ENCODE data around the gene GJD4.

The GJD4 gene

DNA sequence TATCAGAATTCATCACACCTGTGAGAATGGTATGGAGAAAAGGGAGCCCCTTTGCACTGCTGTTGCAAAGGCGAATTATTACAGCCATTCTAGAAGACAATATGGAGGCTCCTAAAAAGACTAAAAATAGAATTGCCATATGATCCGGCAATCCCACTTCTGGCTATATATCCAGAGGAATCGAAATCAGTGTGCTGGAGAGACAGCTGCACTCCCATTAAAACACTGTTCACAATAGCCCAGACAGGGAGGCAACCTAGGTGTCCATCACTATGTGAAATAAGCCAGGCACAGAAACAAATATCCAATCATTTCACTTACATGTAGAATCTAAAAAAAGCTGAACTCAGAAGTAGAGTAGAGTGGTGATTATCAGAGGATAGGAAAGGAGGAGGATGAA lies 26.0 kb upstream of the GJD4 start:
- no peak for DNase-seq (ENCODE audit: low spot score)

DNA sequence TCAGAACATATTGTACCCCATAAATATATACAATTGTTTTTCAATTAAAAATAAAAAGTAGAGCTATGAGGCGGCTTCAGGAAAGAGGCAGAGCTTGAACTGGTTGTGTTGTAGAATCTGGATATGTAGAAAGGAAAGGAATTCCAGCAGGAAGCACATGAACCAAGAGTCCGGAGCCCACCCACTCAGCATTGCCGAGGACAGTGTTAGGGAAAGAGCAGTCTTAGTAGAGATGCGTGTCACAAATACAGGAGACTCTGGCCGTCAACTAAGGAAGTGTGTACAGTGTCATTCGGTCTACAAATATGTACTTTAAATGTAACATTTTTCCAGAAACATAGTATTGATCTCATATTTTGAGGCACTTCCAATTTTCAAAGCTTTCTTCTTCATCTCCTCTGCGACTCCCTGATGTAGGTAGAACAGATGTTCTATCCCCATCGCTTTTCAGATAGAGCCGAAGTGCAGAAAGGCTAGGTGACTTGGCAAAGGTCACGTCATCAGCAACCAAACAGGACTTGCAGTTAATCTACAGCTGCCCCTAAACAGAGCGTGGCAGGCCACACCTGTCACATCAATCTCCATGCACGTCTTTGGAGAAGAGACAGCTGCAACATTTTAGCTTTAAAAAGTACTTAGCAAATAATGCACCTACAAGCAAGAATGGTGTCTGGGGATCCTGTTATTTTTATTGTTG lies 25.3 kb upstream of the GJD4 start:
- no peak for DNase-seq (ENCODE audit: low spot score)

DNA sequence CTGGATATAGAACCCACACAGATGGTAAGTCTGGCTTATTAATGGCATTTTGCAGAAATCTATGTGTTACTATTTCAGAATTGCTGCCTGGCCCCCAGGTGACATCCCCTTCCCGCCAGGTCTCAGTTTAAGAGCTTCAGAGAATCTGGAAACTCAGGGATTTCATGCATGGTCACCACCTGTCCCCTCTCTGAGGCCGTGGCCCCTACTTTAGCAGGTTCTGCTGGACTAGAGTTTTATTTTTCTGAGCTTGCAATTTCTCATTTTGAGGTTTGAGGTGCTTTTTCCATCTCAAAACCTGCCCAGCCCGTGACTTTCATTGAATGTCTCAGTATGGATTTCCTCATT lies 24.7 kb upstream of the GJD4 start:
- DNase-seq (ENCODE audit: low spot score) = no peak

DNA sequence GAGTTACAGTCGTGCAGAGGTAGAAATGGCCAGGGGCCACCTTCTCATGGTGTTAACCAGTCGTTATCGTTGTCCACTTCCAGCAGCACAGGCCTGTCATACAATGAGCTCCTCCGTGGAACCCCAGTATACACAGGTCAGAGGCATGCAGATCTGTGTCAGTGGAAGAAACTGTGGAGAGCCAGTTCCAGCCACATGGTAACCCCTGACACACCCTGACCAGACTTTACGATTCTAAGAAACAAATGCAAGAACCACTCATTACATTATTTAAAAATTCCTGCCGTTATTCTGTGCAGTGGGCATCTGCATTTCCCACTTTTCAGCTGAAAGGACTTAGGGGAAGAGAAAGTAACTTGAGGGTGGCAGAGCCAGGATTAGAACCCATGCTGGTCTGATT lies 23.5 kb upstream of the GJD4 start:
- DNase-seq (ENCODE audit: low spot score) = no peak

DNA sequence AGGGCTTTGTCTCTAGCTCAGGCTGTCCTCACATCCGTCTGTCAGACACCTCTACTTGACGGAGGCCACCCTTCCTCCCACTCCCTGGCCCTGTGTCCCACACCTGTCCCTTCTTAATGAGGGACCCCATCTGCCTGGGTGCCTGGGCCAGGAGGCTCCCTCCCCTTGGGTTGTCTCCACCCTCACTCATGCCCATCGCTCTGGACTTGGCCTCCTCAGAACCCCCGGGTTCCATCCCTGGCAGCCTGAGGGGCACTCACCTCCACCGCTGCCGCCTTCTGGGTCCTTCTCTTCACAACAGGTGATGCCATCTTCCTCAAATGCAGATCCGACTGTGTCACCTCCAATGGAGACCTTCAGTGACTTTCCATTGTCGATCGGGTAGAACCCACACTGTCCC lies 20.2 kb upstream of the GJD4 start:
- no peak for DNase-seq (ENCODE audit: low spot score)

DNA sequence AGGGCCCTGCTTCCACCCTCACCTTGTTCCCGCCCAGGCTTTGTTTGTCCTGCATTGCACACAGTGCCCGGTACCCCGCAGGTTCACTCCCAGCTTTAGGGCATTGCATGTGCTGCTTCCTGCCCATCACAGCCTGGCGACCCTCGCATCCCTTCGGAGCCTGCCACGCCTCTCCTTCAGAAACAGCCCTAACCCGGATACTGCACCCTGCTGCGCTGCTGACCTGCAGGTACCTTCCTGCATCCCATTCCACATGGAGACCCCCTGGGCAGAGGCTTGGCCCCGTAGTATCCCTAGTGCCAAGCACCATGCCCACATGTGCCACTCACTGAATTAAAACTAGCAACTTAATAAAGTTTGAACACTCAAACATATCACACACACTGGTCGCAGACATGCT lies 19.8 kb upstream of the GJD4 start:
- DNase-seq (ENCODE audit: low spot score) = no peak

DNA sequence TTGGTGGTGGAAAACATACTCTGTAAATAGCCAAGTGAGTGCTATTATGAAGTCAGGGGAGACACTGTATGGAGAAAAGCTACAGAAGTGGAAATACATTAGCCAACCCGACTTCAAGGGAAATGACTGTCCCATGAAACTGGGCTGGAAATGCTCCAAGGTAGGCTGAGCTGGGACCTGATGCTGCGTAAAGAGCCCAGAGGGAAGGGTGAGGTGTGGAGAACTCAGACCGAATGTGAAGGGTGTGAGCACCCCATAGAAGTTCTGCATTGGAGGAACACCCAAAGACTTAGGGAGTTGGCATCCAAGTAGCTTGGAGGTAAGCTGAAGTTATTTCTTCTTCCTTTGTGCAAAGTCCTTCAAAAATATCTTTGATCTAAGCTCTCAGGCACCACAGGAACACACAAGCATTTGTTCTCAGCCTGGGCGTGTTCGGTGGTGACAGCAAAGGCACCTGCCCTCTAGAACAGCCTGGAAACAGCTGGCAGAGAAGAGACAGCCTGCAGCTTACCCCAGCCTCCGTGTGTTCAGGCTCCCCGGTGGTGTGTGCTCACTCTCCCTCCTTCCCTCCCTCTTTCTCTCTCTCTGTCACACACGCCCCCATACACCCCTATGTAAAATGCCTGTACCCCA lies 19.1 kb upstream of the GJD4 start:
- DNase-seq (ENCODE audit: low spot score) = no peak

DNA sequence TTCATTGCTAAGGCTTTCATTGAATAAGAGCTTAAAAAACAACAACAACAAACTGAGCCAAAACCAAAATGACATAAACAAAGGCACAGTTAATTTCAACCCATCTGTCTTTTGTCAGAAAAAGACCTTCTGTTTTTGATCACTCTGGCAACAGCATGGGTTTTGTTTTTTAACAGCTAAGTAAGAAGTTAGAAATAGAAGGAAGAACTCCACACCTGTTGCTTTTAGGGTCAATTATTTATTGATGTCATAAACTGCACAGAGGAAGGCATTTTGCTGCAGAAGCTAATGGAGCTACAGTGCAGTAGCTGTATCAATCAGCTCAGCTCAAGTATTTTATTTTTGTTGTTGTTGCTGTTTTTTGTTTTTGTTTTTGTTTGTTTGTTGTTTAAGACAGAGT lies 16.3 kb upstream of the GJD4 start:
- no peak for DNase-seq (ENCODE audit: low spot score)

DNA sequence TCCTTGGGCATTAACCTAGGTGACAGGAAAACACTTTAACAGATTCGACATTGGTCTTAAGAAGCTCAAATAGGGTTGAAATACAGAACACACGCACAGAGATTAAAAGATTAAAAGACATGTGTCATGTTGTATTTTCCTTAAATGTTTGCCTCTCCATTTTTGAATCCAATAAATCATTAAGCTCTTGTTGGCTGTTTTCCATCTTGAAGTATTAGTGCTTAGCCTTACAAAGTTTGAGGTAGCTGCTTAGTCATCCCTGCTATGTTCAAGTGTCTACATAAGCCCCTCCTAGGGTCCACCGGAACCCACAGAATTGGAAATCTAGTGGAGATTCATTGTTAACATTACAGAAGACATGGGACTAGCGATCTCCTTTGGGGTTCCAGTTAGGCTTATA lies 12.7 kb upstream of the GJD4 start:
- DNase-seq (ENCODE audit: low spot score) = no peak

DNA sequence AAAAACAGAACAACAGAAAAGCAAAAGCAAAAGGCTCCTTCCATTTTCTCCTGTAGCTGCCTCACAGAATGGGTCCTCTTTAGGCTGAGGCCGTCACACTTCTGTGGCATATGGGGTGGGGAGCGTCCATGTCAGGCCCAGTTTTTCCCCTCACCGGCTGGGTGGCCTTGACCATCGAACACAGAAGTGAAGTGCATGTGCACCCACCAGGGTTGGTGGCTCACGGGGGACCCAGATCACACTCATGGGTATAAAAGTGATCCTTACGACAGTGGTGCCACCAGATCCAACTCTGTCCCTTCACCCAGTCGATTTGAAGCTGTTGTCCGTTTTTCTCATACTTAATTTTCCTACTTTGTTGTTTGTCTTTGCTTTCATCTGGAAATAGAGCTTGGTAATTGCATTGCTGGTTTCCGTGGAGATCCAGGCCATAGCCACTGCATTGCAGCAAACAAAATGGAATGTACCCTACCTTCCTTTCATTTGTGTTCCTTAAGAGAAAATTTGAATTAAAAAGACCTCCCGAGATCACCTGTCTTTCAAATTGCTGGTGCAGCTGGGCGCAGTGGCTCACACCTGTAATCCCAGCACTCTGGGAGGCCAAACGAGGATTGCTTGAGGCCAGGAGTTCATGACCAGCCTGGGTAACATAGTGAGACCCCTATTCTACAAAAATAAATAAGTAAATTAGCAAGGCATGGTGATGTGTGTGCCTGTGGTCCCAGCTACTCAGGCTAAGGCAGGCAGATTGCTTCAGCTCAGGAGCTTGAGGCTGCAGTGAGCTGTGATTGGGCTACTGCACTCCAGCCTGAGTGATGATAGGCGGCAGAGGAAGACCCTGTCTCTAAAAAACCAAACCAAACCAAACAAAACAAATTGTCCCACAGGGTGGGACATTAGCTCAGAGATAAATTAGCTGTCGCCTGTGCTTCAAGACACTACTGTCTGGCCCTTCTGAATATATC lies 10.7 kb upstream of the GJD4 start:
- DNase-seq (ENCODE audit: low spot score) = no peak

DNA sequence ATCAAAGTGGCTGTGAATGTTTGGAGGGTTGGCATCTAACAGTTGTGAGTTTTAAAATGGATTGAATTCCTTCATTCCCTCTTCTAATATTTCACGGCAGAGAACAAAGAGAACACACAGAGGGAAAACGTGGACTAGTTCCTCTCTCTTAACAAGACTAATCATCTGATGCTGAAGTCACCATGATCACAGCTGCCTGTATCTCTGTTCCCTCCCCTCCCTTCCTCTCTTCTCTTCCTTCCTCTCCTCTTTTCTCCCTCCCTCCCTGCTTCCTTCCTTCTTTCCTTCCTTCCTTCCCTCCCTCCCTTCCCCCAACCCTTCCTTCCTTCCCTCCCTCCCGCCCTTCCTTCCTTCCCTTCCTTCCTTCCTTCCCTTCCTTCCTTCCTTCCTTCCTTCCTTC lies 10.0 kb upstream of the GJD4 start:
- DNase-seq (ENCODE audit: low spot score) = no peak

DNA sequence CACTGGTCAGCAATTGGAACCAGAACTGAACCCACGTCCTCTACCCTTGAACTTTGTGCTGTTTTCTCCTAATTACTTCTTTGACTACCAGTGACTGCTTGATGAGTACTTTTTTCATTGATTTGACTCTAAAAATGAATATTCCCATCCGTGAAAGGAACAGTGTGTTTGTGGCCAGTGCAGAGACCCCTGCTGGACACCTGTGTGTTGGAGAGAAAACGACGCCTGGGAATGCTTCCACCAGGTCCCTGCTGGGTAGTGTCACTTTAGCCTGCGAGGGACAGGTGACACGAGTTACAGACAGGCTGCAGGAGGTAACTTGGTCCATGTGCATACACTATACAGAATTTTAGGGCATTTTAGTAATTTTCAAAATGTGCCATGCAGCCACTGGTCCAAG lies 6.8 kb upstream of the GJD4 start:
- no peak for DNase-seq (ENCODE audit: low spot score)

DNA sequence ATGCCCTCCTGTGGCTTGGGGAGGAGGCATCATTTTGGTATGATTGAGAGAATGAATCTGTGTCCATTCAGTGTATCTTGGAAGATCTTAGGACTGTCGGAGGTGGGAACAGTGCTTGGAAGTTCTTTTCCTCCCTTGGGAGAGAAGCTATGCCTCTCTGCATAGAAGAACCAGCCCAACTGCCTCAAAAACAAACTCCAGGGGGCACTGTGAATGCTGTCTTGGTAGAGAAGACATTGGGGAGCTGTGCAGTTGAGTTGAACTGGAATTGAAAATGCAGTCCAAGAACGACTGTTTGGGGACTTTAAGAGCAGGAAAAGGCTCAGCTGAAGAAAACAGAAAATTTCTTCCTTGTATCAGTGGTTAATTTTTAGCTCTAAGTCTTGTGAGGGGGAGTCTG lies 4.9 kb upstream of the GJD4 start:
- no peak for DNase-seq (ENCODE audit: low spot score)

DNA sequence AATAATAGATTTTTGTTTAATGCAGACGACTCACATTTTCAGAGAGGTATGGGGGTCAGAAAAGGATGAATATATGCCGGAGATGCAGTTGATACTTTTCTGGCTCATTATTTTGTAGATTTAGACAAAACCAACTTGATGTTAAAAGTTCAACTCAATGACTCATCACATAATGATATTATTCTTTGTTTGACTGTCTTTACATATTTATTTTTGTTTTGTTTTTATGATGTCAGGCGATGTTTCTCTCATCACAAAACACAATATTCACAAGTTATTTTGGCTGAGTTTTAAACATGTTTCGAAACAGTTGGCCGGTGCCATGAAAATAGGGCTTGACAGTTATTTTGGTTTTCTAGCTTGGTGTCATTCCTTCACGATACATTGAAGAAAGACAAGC lies 1.3 kb downstream of the GJD4 start:
- DNase-seq (ENCODE audit: low spot score) = peak; percentile 32

DNA sequence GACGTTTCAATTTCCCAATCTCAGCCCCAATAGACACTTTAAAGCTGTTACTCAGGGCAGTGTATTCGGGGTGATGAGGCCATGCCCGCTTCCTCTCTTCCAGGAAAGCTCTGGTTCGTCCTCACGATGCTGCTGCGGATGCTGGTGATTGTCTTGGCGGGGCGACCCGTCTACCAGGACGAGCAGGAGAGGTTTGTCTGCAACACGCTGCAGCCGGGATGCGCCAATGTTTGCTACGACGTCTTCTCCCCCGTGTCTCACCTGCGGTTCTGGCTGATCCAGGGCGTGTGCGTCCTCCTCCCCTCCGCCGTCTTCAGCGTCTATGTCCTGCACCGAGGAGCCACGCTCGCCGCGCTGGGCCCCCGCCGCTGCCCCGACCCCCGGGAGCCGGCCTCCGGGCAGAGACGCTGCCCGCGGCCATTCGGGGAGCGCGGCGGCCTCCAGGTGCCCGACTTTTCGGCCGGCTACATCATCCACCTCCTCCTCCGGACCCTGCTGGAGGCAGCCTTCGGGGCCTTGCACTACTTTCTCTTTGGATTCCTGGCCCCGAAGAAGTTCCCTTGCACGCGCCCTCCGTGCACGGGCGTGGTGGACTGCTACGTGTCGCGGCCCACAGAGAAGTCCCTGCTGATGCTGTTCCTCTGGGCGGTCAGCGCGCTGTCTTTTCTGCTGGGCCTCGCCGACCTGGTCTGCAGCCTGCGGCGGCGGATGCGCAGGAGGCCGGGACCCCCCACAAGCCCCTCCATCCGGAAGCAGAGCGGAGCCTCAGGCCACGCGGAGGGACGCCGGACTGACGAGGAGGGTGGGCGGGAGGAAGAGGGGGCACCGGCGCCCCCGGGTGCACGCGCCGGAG lies 2.6 kb downstream of the GJD4 start:
- DNase-seq (ENCODE audit: low spot score) = peak; percentile 56

DNA sequence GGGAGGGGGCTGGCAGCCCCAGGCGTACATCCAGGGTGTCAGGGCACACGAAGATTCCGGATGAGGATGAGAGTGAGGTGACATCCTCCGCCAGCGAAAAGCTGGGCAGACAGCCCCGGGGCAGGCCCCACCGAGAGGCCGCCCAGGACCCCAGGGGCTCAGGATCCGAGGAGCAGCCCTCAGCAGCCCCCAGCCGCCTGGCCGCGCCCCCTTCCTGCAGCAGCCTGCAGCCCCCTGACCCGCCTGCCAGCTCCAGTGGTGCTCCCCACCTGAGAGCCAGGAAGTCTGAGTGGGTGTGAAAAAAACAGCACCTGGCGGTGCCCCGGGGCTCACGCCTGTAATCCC lies 3.2 kb downstream of the GJD4 start:
- no peak for DNase-seq (ENCODE audit: low spot score)

DNA sequence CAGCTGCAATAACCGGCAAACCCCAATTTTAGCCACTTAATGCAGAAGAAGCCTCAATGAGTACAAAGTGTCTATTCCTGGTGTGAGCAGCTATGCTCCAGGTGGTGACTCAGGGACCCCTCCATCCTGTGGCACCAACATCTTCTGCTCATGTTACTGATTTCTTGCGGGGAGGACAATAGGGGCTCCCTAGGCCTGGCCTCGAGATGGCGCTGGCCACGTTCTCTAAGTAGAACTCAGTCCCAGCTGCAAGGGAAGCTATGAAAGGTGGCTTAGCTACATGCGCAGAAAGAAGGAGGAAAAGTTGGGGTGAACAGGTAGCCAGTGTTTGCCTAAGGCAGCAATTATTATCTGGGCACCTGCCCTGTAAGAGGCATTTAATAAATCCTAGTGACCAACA lies 6.6 kb downstream of the GJD4 start:
- DNase-seq (ENCODE audit: low spot score) = no peak

DNA sequence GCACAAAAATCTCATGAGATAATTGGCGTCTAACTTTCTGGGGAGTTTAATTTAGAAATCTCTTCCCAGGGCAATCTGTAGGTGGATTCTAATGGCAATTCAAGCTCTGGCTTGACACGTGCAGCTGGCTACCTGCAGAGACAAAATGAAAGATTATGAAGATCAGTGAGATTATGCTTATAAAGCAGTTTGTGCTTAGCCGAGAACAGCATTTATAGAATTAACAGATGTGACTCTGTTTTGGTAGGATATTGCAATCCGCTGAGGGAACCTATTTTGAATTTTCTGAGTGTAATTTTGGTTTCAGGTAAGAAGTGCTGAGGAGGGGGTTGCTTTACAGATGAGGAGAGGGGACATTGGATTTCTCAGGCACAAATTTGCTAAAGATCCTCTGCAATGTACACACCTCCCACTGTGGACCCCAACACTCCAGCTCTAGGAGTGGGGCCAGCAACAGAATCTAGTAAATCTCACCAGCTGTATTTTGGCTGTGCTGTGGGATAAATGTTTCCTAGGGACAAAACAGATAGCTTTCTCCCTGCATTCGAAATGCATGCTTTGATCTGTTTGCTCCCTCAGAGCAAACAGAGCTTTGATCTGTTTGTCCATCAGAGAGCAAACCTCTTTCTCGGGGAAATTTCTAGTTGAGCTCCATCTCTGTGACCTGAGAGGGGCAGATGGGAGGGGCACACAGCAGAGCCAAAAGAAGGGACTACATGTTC lies 7.4 kb downstream of the GJD4 start:
- DNase-seq (ENCODE audit: low spot score) = no peak

DNA sequence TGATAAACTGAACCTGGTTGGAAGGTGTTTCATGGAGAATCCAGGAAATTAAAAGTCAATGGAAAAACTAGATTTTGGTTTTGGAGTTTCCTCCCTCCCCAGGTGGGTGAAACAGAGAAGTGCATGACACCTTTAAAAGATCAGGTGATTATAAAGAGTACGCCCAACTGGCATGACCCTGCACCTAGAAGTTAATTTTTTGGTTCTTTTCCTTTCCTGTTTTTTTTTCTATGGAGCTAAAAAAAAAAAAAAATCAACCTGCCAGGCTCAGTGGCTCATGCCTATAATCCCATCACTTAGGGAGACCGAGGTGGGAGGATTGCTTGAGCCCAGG lies 7.9 kb downstream of the GJD4 start:
- DNase-seq (ENCODE audit: low spot score) = no peak

DNA sequence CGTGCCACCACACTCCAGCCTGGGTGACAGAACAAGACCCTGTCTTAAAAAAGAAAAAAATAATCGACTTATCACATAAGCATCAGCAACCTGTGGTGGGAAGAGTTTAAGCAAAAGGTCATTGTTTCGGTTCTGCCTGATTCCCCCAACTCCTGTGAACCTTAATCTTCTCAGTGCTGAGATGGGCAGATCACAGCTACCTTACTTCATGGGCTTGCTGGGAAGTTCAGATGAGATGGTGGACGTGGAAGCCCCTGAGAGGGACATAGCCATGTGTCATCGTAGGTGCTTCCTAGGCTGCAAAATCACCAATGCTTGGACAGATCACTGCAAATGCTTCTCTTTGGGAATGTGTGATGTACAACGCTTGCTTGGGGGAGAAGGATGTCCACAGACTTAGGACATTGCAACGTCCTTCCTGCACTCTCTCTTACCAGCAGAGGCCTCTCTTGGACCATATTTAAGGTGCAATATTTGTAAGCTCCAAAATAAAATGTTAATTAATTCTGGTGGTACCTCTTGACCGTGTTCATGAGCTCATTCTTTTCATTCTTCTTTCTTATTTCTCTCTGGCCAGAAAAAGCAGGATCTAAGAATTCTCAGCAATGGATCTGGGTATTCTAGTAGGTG lies 8.6 kb downstream of the GJD4 start:
- DNase-seq (ENCODE audit: low spot score) = peak; percentile 59

DNA sequence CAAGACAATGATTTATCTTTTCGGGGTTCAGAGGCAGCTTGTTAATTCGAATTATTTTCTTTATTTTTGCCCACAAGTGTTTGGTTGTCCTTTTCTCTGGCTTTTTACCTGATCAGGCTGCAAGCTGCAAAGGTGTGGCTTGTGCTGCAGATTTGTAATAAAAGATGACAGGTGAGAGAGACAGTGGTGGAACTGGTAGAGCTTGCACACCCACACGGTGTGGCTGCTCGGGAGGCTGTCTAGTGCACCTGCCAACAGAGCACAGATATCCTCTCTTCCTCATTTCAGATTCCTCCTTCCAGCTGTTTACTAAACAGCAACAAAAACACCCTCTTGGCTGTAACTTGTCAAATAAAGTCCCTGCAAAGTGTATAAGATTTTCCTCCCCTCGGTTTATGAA lies 9.2 kb downstream of the GJD4 start:
- no peak for DNase-seq (ENCODE audit: low spot score)

Data from AG20443 (cell line).